ENCODE measurements around the gene LEMD1.
"Not testable (repeated sequence)": the region's sequence is repeated elsewhere in the genome, so short reads cannot be mapped to it uniquely, and the experiment has no call there.

The LEMD1 gene

GRCh38 chr1:205447457-205448341 lies 25.8 kb upstream of the LEMD1 start:
- DNase-seq: no peak

GRCh38 chr1:205446828-205447227 lies 25.0 kb upstream of the LEMD1 start:
- DNase-seq: peak in 1 of 58 donors; percentile 6

- no peak for DNase-seq
Measured at GRCh38 chr1:205445646-205445935, 23.7 kb upstream of the LEMD1 start.

- DNase-seq: peak in 52 of 58 donors; percentile 20 to 94 (median 76)
Measured at GRCh38 chr1:205444931-205445645, 23.2 kb upstream of the LEMD1 start.

GRCh38 chr1:205444300-205444930 lies 22.6 kb upstream of the LEMD1 start:
- no peak for DNase-seq

- DNase-seq: no peak
Measured at GRCh38 chr1:205443585-205444299, 21.9 kb upstream of the LEMD1 start.

- DNase-seq: no peak
Measured at GRCh38 chr1:205442051-205442725, 20.3 kb upstream of the LEMD1 start.

GRCh38 chr1:205441716-205442050 lies 19.8 kb upstream of the LEMD1 start:
- DNase-seq: no peak

- no peak for DNase-seq
Measured at GRCh38 chr1:205441318-205441633, 19.4 kb upstream of the LEMD1 start.

- peak in 16 of 58 donors; percentile 10 to 53 (median 31) for DNase-seq
Measured at GRCh38 chr1:205440476-205441317, 18.8 kb upstream of the LEMD1 start.

- DNase-seq: no peak
Measured at GRCh38 chr1:205440121-205440475, 18.2 kb upstream of the LEMD1 start.

- DNase-seq: peak in 50 of 58 donors; percentile 6 to 83 (median 46)
Measured at GRCh38 chr1:205438213-205439158, 16.6 kb upstream of the LEMD1 start.

GRCh38 chr1:205437570-205437969 lies 15.7 kb upstream of the LEMD1 start:
- DNase-seq: no peak

GRCh38 chr1:205436776-205437410 lies 15.0 kb upstream of the LEMD1 start:
- peak in 1 of 58 donors; percentile 13 for DNase-seq

GRCh38 chr1:205435578-205436573 lies 14.0 kb upstream of the LEMD1 start:
- DNase-seq: peak in 36 of 58 donors; percentile 4 to 76 (median 42)

GRCh38 chr1:205434738-205435137 lies 12.9 kb upstream of the LEMD1 start:
- no peak for DNase-seq

GRCh38 chr1:205432692-205433091 lies 10.8 kb upstream of the LEMD1 start:
- DNase-seq: not testable (repeated sequence)
